Activated CD4-positive, alpha-beta T cell treated with anti-CD3 and anti-CD28 coated beads for 4 hours (primary cell): ENCODE data around the gene EIF3A.
"Not testable (repeated sequence)": the region's sequence is repeated elsewhere in the genome, so short reads cannot be mapped to it uniquely, and the experiment has no call there.

ENCODE experiments used
- DNase-seq, 2 donors: peaks; one replicate each; pipeline ENCODE4 v3.0.0-alpha.2; 2020

The EIF3A gene

GRCh38 chr10:119101366-119102098 lies 20.9 kb upstream of the EIF3A start:
- no peak for DNase-seq

DNA sequence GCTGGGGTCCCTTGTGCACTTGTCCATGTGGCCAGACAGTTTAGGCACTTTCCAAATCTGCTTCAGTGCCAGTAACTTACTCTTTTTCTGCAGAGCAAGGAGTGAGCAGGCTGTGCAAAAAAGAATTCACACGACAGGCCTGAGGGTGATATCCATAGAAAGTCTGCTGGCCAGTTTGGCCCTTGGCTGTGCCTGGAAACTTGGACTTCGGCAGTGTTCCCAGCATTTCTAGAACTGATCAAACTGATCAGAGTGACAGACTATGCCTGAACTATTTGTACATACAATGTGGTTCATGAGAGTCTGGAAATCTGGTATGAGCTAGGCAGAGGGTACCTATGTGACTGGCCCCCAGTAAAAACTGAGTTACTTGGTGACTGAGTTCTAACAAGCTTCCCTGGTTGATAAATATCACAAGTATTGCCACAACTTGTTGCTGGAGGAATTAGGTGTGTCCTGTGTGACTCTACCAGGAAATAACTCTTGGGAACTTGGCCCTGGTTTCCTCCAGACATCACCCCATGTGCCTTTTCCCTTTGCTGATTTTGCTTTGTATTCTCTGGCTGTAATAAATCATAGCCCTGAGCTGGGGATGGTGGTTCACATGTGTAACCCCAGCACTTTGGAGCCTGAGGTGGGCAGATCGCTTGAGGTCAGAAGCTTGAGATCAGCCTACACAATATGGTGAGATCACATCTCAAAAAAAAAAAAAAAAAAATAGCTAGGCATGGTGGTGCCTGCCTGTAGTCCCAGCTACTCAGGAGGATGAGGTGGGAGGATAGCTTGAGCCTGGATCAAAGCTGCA lies 20.0 kb upstream of the EIF3A start:
- no peak for DNase-seq

- DNase-seq: no peak
These were observed 18.0 kb upstream of the EIF3A start for GRCh38 chr10:119098576-119098975.

DNA sequence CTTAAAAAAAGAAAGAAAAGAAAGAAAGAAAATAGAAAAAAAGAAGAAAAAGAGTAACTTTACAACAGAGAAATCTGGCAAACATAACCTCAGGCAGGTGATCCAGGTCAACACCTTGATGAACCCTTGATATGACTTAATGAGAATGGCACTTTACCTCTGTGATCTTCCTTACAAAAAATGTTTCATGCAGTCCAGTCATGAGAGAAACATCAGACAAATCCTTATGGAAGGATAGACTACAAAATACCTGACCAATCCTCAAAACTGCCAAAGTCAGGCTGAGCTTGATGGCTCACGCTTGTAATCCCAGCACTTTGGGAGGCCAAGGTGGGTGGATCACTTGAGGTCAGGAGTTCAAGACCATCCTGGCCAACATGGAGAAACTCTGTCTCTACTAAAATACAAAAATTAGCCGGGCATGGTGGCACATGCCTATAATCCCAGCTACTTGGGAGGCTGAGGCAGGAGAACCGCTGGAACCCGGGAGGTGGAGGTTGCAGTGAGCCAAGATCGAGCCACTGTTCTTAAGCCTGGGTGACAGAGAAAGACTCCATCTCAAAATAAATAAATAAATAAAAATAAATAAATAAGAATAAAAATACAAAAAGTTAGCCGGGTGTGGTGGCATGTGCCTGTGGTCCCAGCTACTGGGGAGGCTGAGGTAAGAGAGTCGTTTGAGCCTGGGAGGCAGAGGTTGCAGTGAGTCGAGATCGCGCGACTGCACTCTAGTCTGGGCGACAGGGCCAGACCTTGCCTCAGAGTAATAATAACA lies 16.2 kb upstream of the EIF3A start:
- not testable (repeated sequence) for DNase-seq

GRCh38 chr10:119095640-119096039 lies 15.0 kb upstream of the EIF3A start:
- DNase-seq: no peak

DNA sequence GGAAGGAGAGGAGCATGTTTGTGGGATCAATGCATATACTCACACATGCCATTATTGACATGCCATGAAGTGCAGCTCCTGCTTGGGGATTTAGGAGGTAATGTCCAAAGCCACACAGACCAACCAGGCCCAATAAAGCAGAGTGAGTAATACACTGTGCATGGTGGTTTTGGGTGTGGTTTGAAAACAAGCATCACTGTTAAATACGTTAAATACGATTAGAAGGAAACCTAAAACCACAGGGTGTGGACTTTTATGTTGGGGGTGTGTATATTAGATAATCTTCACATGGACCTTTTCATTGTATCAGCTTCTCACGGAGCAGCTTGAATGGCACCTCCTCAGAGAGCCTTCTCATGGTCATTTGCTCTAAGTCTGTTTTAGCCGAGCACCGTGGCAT lies 10.4 kb upstream of the EIF3A start:
- peak; percentile 21 to 38 for DNase-seq

- no peak for DNase-seq
These were observed 9.6 kb upstream of the EIF3A start for GRCh38 chr10:119090026-119090795.

DNA sequence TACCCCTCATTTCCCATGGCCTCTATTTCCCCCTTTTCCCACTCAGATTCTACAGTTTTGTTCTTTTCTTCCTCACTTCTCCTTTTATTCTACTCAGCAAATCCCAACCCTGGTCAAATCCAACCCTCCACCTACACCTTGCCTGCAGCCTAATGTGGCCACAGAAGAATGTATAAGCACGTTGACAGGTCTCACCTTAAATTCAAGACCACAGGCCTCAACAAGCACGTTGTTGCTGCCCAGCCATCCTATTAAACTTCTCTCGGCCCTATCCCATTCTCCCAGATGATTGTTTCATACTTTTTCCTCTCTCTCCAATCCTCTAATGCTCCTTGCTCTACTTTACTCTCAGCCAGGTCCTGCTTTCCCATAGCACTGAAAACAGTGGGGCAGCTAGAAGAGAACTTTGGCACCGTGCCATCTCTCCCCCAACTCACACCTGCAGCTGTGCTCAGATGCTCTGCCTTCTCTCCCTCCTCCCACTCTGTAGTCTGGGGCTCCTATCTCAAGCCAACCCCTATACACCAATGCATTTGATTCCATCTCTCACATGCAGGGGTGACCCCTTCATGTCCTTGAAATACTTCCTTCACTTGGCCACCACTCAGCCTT lies 6.8 kb upstream of the EIF3A start:
- no peak for DNase-seq

DNA sequence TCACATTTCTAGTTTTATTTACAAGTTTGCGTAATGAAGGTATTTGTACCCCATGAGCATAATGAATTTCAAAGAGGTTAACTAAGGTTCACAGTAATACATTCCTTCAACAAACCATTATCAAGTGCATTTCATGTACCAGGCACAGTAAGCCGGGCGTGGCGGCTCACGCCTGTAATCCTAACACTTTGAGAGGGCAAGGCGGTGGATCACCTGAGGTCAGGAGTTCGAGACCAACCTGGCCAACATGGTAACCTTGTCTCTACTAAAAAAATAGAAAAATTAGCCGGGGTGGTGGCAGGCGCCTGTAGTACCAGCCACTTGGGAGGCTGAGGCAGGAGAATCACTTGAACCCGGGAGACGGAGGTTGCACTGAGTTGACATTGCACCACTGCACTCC lies 4.3 kb upstream of the EIF3A start:
- no peak for DNase-seq

- peak; percentile 59 to 66 for DNase-seq
These were observed 757 bp downstream of the EIF3A start for GRCh38 chr10:119079599-119080520.

DNA sequence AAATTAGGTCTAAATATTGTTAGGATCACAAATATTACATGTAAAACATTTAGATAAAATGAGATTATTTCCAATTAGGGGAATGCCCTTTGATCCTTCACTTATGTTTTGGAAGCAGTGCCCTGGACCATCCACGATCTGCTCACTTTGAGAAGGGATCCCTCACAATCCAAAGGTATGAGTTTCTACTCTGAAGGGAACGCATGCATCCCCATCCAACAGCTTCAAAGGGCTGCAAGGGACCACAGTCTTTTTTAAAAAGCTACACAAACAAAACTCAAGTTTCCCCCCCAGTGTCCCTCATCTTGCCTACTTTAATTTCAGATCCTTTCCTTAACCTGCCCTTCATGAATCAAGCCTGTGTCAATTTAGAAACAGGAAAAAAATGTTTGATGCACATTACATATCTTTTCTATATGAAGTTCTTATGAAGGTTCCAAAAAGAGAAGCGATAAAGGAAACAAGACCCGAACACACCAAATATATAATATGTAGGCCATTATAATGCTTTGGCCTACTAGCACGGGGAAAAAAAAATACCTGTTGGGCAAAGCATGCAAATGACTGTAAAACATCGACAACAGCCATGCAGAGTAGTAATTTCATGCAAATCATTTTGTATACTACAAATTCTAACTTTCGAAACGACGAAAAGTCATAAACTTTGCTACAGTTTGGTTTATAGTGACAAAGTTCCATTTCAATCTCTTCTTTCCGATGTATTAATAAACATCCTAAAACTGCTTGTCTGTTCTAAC lies 2.0 kb downstream of the EIF3A start:
- no peak for DNase-seq

GRCh38 chr10:119073584-119073983 lies 7.0 kb downstream of the EIF3A start:
- no peak for DNase-seq

DNA sequence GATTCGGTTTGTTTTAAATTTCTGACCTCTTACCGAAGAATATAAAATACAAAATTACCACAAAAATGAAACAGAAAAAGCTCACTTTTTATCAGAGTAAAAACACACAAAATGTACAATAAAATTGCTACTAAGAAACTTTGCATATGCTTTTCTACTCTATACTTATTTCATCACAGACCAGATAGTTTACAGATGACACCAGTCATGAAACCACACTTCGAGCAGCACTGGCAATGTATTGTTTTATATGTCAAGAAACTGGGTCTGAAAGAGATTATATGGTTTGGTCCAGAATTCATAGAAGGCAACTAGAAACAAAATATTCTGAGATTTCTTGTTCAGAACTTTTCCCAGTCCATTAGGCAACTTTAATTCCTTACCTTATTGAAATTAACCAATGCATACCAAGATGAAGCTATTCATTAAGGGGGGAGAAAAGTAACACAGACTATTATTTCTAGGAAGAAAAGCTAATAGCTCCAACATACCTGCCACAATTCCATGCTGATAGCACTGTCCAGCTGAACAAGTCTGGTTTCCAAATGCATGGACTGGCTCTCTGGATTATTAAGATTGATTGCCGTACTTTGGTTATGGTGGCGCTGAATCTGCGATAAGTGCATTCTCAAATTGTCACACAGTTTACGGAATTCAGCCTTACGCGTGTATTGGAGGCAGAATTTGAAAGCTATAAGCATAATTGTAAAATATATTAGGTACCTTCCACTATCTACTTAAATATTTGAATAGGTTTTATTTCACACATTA lies 10.0 kb downstream of the EIF3A start:
- no peak for DNase-seq

DNA sequence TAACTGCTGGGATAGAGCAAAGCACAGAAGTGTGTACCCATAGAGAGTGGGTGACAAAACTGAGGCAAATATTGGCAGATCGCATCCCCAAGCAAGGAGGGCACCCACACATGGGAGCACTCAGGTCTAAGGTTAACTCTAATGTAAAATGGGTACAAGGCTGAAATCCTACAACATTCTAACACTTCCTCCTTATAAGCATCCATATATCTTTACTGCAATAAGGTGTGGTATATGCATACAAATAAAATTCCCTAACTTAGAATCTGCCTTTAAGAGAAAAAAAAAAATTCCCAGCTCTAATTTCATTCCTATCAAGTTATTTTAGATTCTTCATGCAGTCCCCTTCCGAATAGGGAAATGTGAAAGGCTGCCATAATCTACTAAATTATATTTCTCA lies 18.7 kb downstream of the EIF3A start:
- DNase-seq: no peak

GRCh38 chr10:119061352-119061751 lies 19.3 kb downstream of the EIF3A start:
- DNase-seq: no peak

GRCh38 chr10:119060107-119060506 lies 20.5 kb downstream of the EIF3A start:
- DNase-seq: no peak

- DNase-seq: no peak
These were observed 21.1 kb downstream of the EIF3A start for GRCh38 chr10:119059557-119059956.

GRCh38 chr10:119058010-119058409 lies 22.6 kb downstream of the EIF3A start:
- DNase-seq: no peak

DNA sequence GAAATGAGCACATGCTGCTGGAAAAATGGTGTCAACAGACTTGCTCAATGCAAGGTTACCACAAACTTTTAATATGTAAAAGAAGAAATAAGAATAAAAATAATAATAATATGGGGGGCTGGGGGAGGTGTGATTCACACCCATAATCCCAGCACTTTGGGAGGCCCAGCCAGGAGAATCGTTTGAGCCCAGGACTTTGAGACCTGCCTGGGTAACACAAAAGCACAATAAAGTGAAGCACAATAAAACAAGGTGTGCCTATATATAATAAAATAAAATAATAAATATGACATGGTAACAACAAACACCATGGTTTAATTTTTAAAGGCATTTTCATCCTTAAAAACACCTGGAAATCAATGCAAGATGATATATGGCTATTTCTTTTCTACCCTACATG lies 25.1 kb downstream of the EIF3A start:
- DNase-seq: no peak

GRCh38 chr10:119051775-119052174 lies 28.8 kb downstream of the EIF3A start:
- DNase-seq: no peak
